WTC11 (cell line): ENCODE results near the gene CRYZL1.

ENCODE experiments used
- NR3C1 ChIP-seq: sonication (generic); formaldehyde crosslinking; conservative IDR thresholded peaks from 2 replicates; pipeline ENCODE4 v1.8.1; 2023; ENCODE audit warnings: low read depth, mild to moderate bottlenecking, missing genetic modification reagents
- USF1 ChIP-seq: sonication (generic); formaldehyde crosslinking; IDR thresholded peaks from 2 replicates; pipeline ENCODE4 v1.8.0; 2022; ENCODE audit warnings: mild to moderate bottlenecking, missing genetic modification reagents
- USF2 ChIP-seq: sonication (generic); formaldehyde crosslinking; IDR thresholded peaks from 2 replicates; pipeline ENCODE4 v1.8.1; 2023; ENCODE audit warnings: mild to moderate bottlenecking, missing genetic modification reagents, moderate library complexity
- ZNF532 ChIP-seq: fragments of 250-450 bp; sonication (Bioruptor Pico); IDR thresholded peaks from 2 replicates; pipeline ENCODE4 v1.9.0; 2021; ENCODE audit warnings: mild to moderate bottlenecking, borderline replicate concordance

- TF ChIP-seq USF2 (no peak), USF1 (CRISPR knock-in tag) (no peak), NR3C1 (CRISPR knock-in tag) (no peak), ZNF532 (CRISPR knock-in tag) (no peak)
Measured at GRCh38 chr21:33660406-33660805, 18.9 kb upstream of the CRYZL1 start.
